GM19372 (cell line): ENCODE data around the gene PCBP3.
"Not testable (repeated sequence)": the region's sequence is repeated elsewhere in the genome, so short reads cannot be mapped to it uniquely, and the experiment has no call there.

Experiments used
- ATAC-seq: cut with Tn5 transposase; IDR thresholded peaks from one replicate; pipeline ENCODE4 v1.9.1; 2021; ENCODE audit warnings: mild to moderate bottlenecking, low read depth, moderate library complexity; ENCODE audit not compliant: unreplicated experiment

The PCBP3 gene

DNA sequence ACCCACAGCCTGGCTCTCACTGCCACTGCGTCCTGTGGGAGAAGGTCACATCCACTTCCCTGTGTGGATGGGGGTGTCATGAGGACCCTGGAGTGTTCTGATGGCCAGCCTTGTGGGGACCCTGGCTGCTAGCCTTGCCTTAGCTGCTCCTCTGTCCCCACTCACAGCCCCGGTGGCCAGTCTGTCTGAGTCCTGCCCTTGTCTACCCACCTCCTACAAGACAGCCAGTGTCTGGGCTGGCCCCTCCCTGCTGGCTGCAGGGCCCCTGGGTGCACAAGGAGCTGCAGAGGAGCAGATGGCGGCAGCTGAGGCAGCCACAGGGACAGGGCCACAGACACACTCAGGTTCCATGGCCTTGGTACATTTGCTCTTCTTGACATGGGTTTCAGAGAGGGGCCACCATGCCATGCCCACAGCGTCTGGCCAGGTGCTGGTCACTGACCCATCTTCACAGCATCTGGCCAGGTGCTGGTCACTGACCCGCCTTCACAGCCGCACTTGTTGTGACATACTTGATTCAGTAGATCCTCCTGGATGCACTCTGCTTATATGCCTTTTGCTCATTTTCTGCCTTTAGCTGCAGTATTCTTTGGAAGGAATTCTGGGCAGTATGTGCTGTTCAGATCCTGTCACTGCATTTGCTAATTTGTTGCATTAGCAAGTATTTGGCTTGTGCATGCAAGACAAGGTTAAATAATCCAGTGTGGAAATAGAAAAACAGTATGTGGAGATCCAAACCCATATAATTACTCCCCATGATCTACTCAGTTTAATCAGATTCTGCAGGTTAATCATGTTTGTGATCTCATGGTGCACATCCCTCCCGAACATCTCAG is 157.8 kb downstream of the PCBP3 start:
- ATAC-seq = no peak

DNA sequence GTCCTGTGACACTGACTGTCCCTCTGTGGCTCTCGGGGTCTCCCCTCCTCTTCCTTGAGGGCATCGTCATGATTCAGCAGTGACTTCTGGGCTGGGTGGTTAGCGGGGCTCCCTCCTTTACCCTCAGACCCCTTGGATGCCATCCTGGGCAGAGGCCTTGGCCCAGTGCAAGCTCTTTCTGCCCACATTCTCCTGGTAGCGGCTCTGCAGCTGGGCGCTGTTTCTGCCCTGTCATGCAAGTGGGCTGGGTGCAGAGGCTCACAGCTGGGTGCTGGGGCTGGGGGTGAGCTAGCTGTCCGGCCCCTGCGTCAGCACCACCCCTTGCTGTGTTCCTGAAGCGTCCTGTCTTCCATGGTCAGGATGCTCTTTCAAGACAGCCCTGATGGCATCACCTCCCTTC is 158.5 kb downstream of the PCBP3 start:
- no peak for ATAC-seq

DNA sequence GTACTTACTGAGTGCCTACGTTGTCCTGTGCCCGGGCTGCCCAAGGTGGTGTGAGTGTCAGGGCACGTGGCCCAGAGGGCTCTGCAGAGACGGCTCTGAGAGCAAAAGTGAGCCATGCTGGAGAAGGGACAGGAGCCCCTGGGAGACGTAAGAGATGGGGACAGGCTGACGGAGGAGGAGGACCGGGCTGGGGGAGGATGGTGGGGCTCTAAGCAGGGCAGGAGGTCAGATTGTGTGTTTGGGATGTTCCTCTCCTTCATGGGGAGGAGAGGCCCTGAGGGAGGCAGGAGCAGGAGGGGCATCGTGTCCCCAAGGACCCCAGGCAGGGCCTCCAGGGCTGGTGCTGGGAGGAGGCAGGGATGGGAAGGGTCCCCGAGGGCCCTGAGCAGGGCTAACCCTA is 158.9 kb downstream of the PCBP3 start:
- no peak for ATAC-seq

DNA sequence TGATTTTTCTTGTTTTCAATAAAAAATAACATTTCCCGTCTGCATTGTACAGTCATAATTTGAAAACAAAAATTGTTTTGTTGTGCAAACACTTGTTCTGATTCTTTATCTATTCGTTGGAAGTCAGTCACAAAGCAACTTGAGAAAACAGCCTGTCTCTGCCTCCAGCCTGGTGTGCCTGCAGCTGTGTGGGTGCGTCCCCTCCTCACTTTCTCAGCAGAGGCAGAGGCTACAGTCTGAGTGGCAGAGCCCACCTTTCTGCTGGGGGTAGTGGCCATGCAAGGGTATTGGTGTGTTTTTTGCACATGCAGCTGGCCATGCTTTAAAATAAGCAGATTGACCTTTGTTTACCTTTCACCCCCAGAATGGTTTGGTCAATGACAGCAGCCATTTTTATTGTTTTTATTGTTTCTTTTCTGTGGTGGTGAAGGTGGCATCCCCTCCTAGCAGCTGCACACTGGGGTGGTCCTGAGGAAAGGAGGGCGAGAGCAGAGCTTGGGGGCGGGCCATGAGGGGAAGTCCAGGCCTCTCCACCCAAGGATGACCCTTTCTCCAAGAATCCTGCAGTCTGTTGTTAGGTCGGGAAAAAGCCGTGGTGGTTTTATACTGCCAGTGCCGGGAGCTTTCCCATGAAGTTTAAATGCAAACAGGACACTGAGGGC is 159.6 kb downstream of the PCBP3 start:
- ATAC-seq = no peak

DNA sequence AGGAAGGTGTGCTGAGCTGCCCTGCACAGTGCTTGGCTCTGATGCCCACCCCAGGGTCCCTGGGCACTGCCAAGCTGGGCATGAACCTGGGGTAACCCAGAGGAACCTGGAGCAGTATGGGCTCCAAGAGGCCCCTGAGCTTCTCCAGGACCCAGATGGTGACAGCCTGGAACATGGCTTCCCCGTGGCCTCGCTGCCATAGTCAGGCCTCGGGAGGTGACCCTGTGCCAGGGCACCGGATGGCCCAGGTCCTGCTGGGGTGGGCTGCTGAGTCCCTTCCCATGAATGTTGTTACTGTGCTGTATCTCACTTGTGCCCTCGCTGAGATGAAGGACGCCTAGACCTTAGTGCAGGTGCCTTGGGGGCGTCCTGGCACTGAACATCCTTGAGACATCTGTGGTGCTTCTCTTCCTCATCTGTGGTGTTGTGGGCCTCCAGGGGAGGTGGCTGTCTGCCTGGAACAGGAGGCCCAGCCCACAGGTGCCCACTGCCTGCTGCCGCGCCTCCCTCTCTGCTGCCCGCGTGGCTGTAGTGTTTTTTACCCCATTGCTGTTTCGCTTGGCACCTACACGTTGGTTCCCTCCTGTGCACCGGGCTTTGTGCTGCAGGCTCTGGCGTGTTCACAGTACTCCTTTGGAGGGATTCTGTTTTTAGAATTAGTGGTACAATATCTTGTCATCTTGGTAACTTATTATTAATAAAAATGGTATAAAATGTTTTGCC is 160.3 kb downstream of the PCBP3 start:
- no peak for ATAC-seq

DNA sequence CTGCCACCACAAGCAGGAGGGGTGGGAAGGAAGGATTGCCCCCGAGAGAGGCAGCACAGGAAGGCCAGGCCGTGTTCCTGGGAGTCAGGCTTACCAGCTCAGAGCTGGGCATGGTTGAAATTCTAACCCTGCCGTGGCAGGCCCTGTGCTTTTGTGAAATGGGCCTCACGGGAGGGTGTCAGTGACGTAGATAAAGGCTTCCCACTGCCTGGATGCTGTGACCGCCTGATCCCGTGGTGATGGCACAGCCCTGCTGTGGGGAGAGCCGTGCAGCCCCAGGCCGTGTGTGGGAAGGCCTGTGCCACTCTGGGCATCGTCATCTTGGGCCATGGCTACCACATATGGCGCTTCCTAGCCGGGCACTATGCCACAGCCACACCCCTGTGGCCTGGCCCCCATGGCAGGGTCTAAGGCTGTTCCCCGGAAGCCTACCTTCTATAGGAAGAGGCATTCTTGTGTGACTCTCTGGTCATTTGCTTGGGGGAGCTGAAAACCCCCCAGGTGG is 161.3 kb downstream of the PCBP3 start:
- no peak for ATAC-seq

DNA sequence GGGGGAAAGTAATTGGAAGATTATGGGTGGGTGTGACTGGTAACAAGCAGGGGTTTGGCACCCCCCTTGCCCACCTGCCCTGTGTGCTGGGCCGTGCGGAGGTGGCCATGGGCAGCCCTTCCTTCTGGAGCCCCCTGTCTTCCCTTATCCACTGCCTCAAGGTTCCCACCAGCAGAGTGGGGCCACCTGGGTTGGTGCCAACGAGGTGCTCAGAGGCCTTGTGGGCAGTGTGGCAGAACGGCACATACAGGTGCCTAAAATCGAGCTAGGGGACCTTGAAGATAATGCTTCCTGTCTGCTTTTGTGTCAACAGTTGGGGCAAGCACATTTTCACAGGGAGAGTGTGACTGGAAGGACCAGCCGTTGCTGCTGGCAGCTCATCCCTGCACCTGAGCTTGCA is 161.8 kb downstream of the PCBP3 start:
- no peak for ATAC-seq

DNA sequence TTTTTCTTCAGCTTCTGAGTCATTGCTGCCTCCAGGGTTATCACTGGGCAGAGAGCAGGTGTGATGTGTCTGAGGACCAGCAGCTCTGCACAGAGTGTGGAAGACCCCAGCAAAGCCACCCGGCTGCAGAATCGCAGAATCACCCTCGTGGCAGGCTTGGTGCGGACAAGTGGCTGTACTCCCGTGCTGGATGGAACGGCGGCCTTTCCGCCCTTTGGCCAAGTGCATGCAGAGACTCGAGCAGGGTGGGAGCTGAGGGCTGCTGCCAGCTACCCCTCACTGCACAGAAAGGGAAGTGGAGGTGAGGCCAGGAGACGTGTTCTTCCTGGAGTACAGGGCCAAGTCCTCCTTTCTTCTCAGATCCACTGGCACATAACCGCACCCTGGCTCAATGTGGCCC is 162.5 kb downstream of the PCBP3 start:
- ATAC-seq = no peak

DNA sequence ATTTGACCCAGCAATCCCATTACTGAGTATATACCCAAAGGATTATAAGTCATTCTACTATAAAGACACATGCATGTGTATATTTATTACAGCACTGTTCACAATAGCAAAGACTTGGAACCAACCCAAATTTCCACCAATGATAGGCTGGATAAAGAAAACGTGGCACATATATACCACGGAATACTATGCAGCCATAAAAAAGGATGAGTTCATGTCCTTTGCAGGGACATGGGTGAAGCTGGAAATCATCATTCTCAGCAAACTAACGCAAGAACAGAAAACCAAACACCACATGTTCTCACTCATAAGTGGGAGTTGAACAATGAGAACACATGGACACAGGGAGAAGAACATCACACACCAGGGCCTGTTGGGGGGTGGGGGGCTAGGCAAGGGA is 165.1 kb downstream of the PCBP3 start:
- ATAC-seq = not testable (repeated sequence)

DNA sequence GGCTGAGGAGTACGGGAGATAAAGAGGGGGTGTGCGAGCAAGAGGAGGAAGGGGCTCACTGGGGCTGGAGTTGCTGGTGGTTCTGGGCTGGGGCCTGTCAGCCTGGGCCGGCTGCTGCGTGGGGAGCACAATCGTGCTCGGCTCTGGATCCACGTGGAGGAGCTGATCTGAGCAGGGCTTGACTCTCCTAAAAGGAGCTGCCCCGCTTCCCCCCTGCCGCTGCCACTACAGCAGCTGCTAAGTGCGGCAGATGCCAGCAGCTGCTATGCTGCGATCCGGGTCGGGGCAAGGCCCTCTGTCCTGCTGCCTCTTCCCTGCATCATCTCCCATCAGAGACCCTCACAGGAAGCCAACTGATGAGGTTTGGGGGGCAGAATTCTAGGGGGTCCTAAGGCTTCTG is 165.9 kb downstream of the PCBP3 start:
- no peak for ATAC-seq

DNA sequence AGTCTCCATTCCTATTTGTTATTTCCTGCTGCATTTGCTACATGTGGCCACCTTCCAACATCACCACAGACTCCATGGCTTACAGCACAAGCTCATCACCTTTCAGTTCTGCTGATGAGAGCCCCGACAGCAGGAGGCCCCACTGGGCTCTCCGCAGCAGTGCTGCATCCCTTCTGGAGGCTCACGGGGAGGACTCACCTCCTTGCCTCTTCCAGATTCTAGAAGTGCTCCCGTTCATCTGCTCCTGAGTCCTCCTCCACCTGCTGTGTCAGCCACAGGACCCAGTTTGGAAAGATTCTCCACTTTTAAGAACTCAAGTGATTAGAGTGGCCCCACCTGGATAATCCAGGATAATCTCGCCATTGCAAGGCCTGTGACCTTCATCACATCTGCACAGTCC is 167.6 kb downstream of the PCBP3 start:
- no peak for ATAC-seq

DNA sequence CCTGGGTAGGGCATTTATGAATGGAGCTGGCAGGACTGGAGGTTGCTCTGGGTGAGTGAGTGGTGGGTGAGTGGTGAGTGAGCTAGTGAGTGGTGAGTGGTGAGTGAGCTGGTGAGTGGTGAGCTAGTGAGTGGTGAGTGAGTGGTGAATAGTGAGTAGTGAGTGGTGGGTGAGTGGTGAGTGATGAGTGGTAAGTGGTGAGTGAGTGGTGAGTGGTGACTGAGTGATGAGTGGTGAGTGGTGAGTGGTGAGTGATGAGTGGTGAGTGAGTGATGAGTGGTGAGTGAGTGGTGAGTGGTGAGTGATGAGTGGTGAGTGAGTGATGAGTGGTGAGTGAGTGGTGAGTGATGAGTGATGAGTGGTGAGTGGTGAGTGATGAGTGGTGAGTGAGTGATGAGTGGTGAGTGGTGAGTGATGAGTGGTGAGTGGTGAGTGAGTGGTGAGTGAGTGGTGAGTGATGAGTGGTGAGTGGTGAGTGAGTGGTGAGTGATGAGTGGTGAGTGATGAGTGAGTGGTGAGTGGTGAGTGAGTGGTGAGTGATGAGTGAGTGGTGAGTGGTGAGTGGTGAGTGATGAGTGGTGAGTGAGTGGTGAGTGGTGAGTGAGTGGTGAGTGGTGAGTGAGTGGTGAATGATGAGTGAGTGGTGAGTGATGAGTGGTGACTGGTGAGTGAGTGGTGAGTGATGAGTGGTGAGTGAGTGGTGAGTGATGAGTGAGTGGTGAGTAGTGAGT is 170.8 kb downstream of the PCBP3 start:
- ATAC-seq = not testable (repeated sequence)

DNA sequence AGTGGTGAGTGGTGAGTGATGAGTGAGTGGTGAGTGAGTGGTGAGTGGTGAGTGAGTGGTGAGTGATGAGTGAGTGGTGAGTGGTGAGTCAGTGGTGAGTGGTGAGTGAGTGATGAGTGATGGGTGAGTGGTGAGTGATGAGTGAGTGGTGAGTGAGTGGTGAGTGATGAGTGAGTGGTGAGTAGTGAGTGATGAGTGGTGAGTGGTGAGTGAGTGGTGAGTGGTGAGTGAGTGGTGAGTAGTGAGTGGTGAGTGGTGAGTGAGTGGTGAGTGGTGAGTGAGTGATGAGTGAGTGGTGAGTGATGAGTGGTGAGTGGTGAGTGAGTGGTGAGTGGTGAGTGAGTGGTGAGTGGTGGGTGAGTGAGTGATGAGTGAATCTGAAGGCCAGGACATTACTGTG is 172.3 kb downstream of the PCBP3 start:
- ATAC-seq = not testable (repeated sequence)

DNA sequence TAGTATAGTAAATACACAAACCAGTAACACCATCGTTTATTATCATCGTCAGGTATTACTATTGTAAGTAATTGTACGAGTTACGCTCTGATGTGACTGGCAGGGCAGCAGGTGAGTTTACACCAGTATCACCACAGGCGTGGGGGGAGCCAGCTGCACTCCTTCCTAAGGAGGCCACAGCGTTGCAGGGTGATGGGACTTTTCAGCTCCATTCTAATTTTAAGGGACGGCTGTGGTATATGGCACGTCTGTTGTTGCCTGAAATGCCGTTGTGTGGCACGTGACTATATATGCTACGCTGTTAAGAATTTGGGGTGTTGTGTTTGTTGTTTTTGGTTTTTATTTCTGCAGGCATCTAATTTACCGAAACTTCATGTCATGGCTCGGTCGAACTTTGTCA is 173.3 kb downstream of the PCBP3 start:
- no peak for ATAC-seq

DNA sequence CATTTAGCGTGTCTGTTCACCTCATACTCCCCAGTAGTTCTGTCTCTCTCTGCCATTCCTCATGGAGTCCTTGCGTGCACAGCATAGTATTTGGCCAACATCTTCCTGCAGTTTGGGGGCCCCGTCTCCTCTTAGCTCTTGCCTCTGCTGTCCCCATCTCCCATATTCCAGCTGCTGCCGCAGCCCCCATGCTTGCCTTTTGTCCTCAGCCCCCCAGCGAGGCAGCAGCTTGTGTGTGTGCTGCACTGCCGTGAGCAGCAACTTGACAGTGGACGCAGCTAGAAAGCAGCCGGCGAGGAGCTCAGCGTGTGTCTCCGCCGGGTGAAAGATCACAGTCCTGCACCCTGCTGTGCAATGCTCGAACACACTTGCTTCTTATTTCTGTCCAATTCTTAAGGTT is 173.8 kb downstream of the PCBP3 start:
- no peak for ATAC-seq

DNA sequence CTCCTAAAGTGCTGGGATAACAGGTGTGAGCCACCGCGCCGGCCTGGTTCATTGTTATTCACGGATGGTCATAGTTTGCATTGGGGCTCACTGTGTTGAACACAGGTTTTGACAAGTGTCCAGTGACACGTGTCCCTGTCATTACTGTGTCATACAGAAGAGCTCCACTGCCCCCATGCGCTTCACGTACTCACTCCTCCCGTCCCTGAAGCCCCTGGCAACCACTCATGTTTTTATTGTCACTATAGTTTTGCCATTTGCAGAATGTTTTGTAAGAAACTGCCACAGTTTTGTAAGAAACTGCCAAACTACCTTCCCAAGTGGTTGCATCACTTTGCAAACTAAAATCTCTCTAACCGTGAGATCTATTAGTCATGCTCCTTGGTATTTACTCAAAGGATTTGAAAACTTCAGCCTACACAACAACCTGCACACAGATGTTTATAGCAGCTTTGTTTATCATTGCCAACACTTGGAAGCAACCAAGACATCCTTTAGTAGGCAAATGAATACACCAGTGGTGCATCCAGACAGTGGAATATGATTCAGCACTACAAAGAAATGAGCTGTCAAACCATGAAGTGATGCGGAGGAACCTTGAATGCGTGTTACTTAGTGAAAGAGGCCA is 174.9 kb downstream of the PCBP3 start:
- no peak for ATAC-seq

DNA sequence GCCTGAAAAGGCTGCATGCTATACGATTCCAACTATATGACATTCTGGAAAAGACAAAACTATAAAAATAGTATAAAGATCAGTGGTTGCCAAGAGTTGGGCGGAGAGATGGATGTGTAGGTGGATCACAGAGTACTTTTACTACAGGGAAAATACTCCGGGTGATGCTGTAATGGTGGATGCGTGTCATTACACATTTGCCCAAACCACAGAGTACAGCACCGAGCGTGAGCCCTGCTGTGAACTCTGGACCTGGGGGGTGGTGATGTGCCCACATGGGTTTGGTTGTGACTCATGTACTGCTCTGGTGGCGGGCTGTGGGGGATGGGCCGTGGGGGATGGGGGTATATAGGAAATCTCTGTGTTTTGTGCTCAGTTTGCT is 175.4 kb downstream of the PCBP3 start:
- no peak for ATAC-seq

DNA sequence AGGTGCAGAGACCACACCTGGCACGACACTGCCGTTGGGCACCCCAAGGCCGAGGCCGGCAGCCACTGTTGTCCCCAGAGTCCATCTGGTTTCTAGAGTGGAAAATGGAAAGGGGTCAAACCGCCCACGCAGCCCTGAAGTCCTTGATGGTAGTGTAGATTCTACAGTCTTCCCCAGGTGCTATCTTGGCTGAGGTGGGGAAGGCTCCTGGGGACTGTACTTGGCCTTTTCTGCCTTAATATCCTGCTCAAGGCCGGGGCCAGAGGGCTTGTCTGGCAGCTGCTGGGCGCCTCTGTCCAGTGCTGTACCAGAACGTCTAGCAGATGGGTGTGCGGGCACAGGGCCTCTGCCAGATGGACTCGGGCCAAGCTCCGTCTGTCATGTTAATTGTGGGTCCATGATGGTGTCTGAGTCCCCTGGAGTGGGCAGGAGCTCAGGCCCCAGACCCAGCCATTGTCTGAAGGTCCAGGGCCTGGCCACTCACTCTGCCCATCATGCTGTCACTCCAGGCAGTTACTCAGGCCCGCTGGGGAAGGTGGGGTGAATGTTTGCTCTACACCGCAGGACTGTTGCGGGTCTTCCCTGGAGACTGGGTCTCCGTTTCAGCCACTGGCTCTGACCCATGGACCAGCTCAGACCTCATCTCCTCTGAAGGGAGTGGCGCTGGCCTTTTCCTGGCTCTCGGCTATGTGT is 176.1 kb downstream of the PCBP3 start:
- ATAC-seq = no peak

DNA sequence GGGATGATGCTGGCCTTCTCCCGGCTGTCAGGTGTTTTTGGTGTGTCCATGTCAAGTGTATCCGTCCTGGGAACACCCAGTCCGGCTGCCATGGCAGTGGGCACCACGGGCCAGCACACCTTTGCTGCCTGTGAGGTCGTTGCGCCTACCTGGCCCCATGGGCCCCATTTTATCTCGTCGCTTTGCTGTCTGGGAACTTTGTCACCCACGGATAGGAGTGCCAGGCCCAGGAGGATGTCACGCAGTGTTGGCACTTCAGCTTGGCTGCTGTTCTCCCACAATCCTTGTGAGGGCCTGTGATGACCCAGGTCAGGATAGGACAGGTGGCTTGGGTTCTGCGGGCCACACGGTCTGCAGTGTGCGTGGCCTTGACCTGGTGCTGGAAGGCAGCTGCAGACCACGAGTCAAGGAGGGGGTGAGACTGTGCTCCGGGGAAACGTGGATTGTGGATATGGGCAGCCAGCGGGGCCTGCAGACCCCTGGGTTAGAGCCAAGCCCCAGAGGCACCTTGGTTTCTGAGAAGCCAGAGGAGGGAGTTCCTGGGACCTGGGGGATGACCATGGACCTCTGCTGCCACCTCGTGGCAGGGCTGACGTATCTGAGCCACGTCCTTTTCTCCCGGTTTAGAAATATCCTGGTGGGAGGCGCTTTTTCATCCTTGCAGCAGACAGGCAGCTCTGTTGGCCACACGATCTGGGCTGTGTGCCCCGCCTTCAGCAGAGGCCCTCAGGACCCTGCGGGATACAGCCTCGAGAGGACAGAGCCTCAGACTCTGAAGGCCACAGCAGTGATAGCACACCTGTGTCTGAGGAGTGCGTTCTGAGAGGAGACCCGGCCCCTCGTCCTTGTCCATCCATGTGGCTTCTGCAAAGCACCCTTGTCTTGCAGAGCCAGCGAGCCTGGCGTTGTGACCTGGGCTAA is 176.9 kb downstream of the PCBP3 start:
- ATAC-seq = no peak
